GM12892 (cell line): Measurements from ENCODE around the gene P3H3.

Experiments used
- POLR2A ChIP-seq: IDR thresholded peaks from 2 replicates; pipeline ENCODE4 v1.6.1; 2011; ENCODE audit warnings: low read depth, low read length, control low read depth
- POLR2AphosphoS5 ChIP-seq: IDR thresholded peaks from 2 replicates; pipeline ENCODE4 v1.6.1; 2011; ENCODE audit warnings: low read depth, low read length, control low read depth
- TAF1 ChIP-seq: IDR thresholded peaks from 2 replicates; pipeline ENCODE4 v1.6.1; 2011; ENCODE audit warnings: low read depth, mild to moderate bottlenecking, control low read depth, low read length, borderline replicate concordance

DNA sequence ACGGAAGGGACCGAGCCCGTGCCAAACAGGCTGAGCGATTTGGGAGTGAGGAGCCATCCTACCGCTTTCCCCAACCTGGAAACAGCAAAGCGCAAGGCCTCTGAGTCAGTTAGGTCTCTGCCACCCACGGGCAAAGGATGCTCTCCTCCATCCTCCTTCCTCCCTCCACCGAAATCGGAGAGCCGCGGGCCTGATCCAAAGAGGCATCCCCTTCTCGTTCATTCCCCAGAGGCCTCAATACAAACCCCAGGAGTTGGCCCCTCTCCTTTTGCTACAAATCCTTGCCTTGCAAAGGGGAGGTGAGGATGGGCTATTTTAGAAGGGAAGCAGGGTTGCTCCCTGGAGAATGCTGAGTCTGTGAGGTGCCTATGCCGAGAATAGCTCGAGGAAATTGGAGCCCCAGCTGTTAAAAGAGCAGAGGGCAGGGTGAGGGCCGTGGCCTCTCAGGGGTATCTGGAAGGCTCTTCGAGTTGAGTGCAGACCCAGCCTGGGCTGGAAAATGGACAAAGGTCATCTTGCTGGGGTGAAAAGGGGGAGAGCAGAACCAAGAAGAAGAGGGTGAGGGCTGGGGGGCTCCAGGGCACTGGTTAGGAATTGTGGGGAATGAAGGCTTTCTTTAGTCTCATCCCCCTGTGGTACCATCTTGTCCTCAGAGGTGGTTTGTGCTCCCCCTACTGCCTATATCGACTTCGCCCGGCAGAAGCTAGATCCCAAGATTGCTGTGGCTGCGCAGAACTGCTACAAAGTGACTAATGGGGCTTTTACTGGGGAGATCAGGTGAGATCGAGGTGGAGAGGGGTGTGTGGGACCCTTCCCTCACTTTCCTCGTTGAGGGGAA, 40.2 kb downstream of the P3H3 start:
- no peak for TF ChIP-seq POLR2A
- TF ChIP-seq POLR2AphosphoS5: peak; percentile 8; the same call in 1 of the 2 replicates
- no peak for TF ChIP-seq TAF1
